GM18873 (cell line): ENCODE results near the gene ERICH4.
"Not testable (repeated sequence)": the region's sequence is repeated elsewhere in the genome, so short reads cannot be mapped to it uniquely, and the experiment has no call there.

Source experiments
- ATAC-seq: cut with Tn5 transposase; IDR thresholded peaks from one replicate; pipeline ENCODE4 v1.9.1; 2021; ENCODE audit warnings: mild to moderate bottlenecking, moderate library complexity, moderate number of reproducible peaks; ENCODE audit not compliant: unreplicated experiment, low FRiP score

Gene ERICH4

GRCh38 chr19:41433171-41433570 lies 9.8 kb upstream of the ERICH4 start:
- ATAC-seq: no peak

GRCh38 chr19:41434450-41434849 lies 8.5 kb upstream of the ERICH4 start:
- no peak for ATAC-seq

- not testable (repeated sequence) for ATAC-seq
Observed at GRCh38 chr19:41435376-41435775, 7.6 kb upstream of the ERICH4 start.

GRCh38 chr19:41435936-41436673 lies 6.9 kb upstream of the ERICH4 start:
- no peak for ATAC-seq

GRCh38 chr19:41436674-41436951 lies 6.3 kb upstream of the ERICH4 start:
- no peak for ATAC-seq

- no peak for ATAC-seq
Observed at GRCh38 chr19:41437944-41438574, 4.9 kb upstream of the ERICH4 start.

DNA sequence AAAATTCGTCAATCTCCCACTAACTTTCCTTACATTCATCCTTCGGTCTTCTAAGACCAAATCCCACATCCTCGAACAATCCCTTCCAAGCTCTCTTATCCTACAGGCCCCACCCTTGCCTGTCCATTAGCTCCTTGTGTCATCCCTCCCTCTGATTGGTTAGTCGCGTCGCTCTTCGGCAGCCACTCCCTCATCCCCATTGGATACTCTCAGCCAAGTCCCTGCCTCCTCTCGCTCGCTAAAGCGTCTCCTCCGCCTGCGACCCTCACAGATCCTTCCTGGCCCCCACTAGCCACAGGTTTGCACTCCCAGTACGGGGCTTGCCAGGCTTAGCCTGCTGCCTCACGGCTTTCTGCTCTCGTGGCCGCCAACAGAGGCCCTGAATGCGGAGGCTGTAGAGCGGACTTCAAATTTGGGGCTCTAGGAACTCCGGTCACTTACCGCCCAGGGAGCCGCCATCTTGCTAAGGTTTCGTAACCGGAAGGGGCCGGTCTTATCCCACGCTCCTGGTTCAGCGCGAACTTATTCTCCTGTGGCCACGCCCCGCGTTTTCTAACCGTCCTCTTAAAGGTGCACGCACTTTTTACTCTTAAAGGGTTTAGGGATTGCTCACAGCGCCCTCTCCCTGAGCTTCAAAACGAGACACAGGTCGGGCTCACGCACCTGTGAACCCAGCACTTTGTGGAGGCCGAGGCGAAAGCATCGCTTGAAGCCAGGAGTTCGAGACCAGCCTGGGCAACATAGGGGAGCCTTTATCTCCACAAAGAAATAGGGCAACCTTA lies 3.3 kb upstream of the ERICH4 start, which contains the start of gene DMAC2:
DMAC2 (minus strand) TSS at position 472 of the 782 bp plus-strand sequence; CDS start at position 459, 13 bp downstream.
- peak; percentile 81 for ATAC-seq

DNA sequence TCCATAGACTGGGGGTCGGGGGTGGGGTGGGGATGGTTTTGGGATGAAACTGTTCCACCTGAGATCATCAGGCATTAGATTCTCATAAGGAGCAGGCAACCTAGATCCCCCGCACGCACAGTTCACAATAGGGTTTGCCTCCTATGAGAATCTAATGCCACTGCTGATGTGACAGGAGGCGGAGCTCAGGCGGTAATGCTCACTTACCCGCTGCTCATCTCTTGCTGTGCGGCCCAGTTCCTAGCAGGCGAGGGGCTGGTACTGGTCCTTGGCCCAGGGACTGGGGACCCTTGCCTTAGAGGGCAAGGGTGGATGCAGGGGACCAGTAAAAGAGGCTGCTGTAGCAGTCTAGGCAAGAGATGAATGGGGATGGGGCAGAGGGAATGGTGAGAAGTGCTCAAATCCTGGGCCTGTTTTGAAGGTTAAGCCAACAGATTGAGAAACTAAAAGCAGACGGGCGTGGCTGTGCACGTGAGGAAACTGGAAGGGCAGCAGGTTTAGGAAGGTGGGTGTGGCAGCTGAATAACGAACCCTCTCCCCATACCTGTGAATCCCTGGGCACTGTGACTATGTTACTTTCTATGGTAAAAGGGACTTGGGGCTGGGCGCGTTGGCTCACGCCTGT lies 1.5 kb upstream of the ERICH4 start:
- ATAC-seq: no peak

DNA sequence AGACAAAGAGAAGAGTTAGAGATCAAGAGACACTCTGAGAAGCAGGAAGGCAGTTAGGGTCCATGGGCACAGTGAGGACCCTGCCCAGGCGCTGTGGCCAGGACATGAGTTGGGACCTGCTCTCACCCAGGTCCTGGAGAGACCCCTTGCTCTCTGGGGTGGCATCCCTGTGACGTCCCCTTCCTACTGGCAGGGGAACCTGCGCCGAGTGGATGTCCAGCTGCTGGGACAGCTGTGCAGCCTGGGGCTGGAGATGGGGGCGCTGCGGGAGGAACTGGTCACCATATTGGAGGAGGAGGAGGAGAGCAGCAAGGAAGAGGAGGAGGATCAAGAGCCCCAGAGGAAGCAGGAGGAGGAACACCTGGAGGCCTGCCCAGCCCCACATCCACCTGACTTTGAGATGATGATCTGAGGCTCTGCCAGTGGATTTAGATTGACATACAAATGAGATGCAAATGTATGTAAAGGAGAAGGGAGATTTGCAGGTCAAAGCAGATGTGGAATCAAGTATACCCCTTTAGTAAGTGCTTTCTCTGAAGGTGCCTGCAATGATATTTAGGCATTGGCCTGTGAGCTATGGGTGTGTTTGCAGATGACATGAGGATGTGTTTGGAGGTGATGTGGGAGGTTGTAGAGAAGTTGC lies 978 bp downstream of the ERICH4 start:
- ATAC-seq: no peak

DNA sequence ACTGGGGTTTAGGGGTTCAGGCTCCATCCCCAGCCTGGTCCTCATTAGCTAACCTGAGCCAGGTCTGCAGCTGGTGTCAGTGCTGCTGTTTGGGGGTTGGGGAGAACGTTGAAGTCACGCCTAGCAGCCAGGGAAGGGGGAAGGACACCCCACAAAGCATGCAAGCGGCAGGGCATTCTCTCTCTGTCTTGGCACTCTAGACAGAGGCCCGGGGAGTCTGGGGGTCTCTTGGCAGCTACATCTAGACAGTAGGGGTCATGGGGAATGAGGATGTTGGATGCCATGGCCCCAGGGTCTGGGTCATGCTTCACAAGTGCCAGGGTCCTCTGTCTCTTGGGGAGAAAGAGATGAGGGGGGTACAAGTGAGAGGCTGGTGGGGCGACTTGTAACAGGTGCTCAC lies 2.6 kb downstream of the ERICH4 start:
- no peak for ATAC-seq

GRCh38 chr19:41447732-41448332 lies 4.9 kb downstream of the ERICH4 start:
- no peak for ATAC-seq

GRCh38 chr19:41449079-41449864 lies 6.3 kb downstream of the ERICH4 start:
- no peak for ATAC-seq

DNA sequence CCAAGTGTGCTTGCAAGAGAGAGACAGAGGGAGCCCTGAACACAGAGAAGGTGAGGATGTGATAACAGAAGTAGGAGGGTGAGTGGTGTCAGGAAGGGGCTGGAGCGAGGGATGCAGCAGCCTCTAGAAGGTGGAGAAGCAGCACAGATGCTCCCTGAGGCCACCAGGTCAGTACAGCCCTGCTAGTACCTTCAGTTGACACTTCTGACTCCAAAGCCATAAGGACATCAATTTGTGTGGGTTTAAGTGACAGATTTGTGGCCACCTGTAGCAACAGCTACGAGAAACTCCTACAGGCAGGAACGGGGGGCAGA lies 6.9 kb downstream of the ERICH4 start:
- ATAC-seq: no peak

- ATAC-seq: no peak
Observed at GRCh38 chr19:41452584-41453275, 9.8 kb downstream of the ERICH4 start.

- ATAC-seq: no peak
Observed at GRCh38 chr19:41455936-41456335, 13.0 kb downstream of the ERICH4 start.

DNA sequence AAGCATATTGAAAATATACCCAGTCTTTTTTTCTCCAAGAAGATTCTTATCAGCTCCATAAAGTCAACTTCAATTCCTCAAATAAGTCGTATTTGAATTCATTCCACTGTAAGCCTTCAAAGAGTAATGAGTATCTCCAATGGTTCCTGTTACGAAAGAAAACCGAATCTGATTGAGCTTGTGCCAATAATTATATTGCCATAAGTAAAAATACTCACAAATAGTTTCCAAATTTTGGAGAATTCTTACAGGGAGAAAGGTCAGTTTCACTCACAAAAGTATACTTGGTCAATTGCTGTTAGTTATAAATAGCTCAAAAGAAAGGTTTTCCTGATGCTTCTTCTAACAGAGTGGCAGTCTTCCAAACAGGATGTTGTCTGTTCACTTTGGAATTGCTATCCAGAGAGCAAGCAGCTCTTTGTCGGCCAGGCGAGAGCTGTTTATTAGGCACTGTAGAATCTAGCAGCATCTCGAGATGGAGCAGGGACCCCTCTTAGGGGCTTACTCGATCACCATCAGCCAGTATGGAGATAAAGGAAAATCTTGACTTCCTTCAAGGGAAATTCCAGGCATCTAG lies 13.5 kb downstream of the ERICH4 start:
- ATAC-seq: no peak

- peak; percentile 67 for ATAC-seq
Observed at GRCh38 chr19:41457241-41457640, 14.3 kb downstream of the ERICH4 start.

DNA sequence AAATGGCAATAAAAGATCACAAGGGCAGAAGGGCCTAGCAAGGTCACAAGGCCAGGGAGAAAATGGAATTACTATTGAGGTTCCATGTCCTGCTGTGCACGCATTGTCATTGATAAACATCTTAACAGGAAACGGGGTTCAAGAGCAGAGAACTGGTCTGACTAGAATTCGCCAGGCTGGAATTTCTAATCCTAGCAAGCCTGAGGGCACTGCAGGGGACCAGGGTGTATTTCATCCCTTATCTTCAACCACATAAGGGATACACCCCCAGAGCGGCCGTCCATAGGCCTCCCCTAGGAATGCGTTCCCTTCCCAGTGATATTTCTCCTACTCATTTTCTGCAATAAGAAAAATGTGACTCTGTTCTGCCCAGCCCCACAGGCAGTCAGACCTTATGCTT lies 19.5 kb downstream of the ERICH4 start:
- no peak for ATAC-seq
